DOHH2 (cell line): Measurements from ENCODE around the gene SHANK2.

ENCODE experiments used
- EZH2phosphoT487 ChIP-seq: fragments of 200-600 bp; sonication (generic); IDR thresholded peaks from 2 replicates; pipeline ENCODE4 v1.6.1; 2017; ENCODE audit warnings: borderline replicate concordance, mild to moderate bottlenecking, antibody characterized with exemption, low read length, moderate library complexity, mixed read lengths
- TF ChIP-seq, protein P1 (sequence below): fragments of 200-600 bp; sonication (generic); IDR thresholded peaks from one replicate; pipeline ENCODE4 v1.5.1; 2014; ENCODE audit warnings: antibody characterized with exemption, mild to moderate bottlenecking, low read depth, low read length; ENCODE audit not compliant: poor library complexity, severe bottlenecking

DNA sequence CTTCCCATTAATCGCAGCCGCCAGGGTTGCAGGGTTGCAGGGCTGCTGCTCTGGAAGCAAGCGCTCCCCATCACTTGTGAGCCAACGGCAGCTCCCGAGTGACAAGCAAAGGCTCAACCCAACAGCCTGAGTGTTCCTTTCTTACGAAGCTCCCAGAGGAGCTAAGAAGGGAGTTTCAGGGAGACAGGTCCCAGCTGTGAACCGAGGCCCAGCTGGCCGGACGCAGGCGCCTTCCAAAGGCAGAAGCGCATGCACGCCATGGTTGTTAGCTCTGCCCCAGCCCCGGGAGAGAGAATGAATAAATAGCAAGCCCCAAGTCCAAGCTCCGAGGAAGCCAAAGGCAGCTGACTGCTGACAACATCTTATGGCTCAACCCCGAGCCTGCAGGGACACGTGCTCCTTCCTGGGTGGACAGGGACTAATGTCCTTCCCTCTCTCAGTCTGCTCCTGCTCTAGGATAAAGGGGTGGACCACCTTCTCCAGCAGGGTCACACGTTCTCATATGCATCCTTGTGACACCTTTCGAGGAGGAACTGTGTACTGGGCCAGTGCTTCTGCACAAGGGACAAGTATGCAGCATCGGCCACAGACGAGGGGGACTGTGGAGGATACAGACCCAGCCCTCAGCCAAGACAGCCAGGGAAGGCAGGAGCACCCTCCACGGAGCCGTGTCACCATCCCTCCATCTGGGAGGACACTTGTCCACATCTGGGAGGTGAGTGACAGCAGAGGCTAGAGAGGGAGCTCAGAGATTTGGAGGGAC lies 29.9 kb downstream of the SHANK2 start:
- TF ChIP-seq, protein P1, sequence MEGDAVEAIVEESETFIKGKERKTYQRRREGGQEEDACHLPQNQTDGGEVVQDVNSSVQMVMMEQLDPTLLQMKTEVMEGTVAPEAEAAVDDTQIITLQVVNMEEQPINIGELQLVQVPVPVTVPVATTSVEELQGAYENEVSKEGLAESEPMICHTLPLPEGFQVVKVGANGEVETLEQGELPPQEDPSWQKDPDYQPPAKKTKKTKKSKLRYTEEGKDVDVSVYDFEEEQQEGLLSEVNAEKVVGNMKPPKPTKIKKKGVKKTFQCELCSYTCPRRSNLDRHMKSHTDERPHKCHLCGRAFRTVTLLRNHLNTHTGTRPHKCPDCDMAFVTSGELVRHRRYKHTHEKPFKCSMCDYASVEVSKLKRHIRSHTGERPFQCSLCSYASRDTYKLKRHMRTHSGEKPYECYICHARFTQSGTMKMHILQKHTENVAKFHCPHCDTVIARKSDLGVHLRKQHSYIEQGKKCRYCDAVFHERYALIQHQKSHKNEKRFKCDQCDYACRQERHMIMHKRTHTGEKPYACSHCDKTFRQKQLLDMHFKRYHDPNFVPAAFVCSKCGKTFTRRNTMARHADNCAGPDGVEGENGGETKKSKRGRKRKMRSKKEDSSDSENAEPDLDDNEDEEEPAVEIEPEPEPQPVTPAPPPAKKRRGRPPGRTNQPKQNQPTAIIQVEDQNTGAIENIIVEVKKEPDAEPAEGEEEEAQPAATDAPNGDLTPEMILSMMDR = no peak
- no peak for TF ChIP-seq EZH2phosphoT487
